Activated T-helper 1 cell treated with anti-CD3 and anti-CD28 coated beads, Interleukin-2, amount 50 U/mL, for 16 hours (primary cell): ENCODE measurements around the gene FFAR1.
"Not testable (repeated sequence)": the region's sequence is repeated elsewhere in the genome, so short reads cannot be mapped to it uniquely, and the experiment has no call there.

Experiments
- DNase-seq, 2 donors: peaks; one replicate each; pipeline ENCODE4 v3.0.0-alpha.2; 2020; ENCODE audit warnings: low read depth in 1 of 2, low spot score in 1 of 2

Gene FFAR1

GRCh38 chr19:35359395-35359794 is 11.7 kb downstream of the FFAR1 start:
- not testable (repeated sequence) for DNase-seq

DNA sequence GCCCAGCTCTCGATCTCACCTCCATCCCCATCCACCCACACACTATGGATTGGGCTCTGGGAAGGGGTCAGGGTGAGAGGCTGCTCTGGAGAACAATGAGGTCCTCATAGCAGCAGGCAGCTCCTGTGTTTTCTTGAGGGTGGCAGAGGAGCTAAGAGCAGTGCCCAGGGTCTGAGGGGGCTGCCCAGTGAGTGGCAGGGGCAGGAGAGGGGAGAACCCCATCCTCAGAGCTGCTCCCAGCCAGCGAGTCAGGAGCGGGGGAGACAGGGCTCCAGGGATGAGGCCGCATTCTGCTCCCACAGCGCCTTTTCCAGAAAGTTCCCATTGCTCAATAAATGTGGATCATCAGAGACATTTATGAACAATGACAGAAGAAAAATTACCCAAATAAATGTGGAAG is 12.4 kb downstream of the FFAR1 start:
- DNase-seq = not testable (repeated sequence)

DNA sequence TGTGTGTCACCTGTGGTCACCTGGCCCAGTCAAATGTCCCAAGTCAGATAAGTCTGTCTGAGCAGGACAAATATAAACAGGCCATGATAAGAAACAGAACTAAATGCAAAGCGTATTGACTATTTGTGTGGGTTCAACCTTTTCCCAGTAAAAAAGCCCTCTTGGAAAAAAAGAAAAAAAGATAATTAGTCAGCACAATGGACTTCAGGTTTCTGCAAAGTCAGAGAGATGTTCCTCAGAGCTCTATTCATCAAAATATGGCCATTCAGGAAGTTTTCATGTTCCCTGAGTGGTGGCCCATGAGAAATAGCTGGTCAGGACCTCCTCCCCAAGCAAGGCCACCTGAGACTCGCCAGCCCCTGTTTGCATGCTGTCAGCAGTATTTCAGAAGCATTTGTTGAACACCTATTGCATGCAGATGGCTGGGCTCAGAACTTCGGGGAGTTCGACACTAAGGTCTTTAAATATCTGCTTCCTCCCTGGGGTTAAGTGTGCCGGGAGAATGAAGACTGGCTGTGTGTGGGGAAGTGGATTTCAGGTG is 13.2 kb downstream of the FFAR1 start:
- DNase-seq = no peak

DNA sequence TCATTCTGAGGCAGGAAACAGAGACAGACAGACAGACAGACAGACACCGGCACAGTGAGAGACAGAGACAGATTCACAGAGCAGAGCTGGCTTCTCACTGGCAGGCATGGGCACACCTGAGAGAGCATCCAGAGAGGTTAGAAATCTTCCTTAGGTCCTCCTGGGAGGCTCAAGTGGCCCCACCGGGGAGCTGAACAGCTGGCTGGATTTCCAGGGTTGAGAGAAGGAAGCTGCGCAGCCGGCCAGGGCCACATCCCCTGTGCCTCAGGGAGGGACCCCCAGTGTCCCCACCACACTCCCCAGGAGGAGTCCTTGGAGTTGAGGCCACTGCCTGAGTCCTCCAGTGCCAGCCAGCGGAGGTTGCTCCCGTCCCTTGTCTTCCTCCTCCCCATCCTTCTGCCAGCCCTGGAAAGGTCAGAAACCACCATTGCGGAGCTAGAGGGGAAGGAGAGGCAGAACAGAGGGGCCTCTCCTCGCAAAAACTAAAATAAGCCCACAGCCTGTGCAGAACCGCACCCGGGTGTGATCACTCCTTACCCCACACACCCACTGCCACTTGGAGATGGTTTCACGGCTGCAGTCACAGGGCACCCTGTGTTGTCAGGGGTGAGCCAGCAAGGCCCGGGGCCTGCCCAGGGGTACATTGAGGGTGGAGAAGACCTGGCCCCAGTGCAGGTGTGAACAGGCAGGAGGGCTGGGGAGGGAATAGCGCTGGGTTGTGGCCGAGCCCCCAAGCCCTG is 14.7 kb downstream of the FFAR1 start:
- no peak for DNase-seq

GRCh38 chr19:35363001-35363590 is 15.4 kb downstream of the FFAR1 start:
- no peak for DNase-seq

DNA sequence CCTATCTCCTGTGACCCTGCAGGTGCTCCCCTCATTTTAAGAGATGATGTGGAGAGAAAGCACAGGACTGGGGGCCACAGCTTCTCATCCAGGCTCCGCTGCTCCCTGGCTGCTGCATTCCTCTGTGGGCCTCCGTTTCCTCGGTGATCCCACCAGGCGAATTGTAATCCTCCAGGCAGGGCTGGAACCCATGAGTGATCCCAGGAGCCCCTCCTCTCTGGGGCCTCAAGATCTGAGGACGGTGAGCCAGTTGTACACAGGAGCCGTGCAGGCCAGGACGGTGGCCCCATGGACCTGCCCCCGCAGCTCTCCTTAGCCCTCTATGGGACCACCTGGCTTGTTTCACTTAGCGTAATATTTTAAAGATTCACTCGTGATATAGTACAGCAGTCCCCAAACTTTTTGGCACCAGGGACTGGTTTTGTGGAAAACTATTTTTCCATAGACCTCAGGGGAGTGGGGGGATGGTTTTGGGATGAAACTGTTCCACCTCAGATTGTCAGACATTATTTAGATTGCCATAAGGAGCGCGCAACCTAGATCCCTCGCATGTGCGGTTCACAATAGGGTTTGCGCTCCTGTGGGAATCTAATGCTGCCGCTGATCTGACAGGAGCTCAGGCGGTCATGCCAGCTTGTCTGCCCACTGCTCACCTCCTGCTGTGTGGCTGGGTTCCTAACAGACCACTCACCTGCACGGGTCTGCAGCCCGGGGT is 16.2 kb downstream of the FFAR1 start:
- no peak for DNase-seq

DNA sequence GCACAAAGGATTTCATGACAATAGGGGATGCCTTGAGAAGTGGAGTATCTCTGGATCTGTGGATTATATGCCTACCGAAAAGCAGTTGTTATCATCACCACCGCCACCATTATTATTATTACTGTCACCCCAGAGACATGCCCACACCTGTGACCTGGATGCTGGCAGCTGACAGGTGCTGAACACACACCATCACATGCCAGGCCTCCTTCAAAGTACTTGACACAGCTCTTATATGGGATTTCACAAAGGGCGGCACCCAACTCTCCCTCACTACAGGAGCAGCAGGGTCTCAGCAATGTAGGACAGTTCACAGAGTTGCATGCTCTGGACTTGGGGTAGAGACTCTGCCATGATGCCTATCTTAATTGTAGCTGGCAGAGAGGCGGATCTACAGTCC is 17.6 kb downstream of the FFAR1 start:
- DNase-seq = no peak

GRCh38 chr19:35368378-35368777 is 20.7 kb downstream of the FFAR1 start:
- DNase-seq = no peak

DNA sequence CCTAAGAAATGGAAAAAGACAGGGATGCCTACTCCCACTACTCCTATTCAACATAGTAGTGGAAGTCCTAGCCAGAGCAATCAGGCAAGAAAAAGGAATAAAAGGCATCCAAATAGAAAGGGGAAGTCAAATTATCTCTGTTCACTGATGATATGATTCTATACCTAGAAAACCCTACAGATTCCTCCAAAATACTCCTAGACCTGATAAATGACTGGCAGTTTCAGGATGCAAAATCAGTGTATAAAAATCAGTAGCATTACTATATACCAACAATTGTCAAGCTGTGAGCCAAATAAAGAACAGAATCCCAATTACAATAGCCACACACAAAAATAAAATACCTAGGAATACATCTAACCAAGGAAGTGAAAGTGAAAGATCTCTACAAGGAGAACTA is 21.8 kb downstream of the FFAR1 start:
- DNase-seq = no peak

DNA sequence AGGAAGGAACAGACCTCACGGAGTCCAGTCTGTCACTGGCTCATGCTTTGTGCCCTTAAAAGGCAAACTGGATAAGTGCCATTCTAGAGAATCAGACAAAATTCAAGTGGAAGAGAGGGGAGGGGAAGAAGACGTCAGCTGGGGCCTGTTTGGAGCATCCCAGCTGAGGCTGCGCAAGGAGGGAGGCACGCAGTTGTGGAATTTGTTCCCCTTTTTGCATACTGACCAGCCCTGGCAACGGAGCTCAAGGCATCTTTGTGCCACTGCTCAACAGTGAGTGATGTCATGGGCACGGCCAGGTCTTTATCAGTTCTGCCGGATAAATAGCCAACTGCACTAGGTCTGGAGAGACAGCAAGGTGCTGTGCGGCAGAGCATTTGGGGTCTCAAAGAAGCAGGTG is 23.0 kb downstream of the FFAR1 start, which contains the start of gene GPR42:
TSS of gene GPR42 (plus strand) at position 347 of the 400 bp plus-strand sequence. CDS start 292 bp downstream, outside the sequence.
- no peak for DNase-seq

DNA sequence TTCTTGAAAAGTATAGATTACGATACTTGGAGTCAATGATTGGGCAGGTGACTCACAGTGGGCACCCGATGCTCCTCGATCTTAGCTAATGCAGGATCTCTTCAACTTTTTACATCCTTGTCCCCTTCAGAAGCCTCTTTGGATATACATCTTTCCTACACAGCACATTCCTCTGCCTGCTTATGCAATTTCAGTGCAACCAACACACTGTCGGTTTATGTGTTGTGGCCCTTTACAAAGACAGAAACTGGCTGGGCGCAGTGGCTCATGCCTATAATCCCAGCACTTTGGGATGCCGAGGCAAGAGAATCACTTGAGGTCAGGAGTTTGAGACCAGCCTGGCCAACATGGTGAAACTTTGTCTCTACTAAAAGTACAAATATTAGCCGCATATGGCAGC is 25.8 kb downstream of the FFAR1 start:
- no peak for DNase-seq

DNA sequence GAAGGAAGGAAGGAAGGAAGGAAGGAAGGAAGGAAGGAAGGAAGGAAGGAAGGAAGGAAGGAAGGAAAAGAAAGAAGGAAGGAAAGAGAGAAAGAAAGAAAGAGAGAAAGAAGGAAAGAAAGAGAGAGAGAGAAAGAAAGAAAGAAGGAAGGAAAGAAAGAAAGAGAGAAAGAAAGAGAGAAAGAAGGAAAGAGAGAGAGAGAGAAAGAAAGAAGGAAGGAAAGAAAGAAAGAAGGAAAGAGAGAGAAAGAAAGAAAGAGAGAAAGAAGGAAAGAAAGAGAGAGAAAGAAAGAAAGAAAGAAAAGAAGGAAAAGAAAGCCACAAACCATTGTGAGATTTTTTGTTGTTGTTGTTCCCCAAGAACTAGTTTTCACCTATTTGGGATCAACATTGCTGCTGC is 26.3 kb downstream of the FFAR1 start:
- not testable (repeated sequence) for DNase-seq

- no peak for DNase-seq
Measured at GRCh38 chr19:35375505-35376307, 28.0 kb downstream of the FFAR1 start.

DNA sequence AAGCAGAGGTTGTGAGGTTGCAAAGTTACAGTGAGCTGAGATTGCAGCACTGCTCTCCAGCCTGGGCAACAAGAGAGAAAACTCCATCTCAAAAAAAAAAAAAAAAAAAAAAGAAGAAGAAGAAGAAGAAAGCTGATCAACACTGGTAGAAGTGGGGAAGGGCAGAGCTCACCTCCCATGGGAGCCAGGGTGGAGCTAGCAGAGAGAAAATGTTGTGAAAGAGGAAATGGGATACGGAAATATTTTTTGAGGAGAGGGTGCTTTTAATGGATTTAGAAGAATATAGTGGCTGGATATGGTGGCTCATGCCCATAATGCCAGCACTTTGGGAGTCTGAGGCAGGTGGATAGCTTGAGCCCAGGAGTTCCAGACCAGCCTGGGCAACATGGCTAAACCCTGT is 30.0 kb downstream of the FFAR1 start:
- DNase-seq = no peak

GRCh38 chr19:35378356-35378755 is 30.7 kb downstream of the FFAR1 start:
- no peak for DNase-seq

DNA sequence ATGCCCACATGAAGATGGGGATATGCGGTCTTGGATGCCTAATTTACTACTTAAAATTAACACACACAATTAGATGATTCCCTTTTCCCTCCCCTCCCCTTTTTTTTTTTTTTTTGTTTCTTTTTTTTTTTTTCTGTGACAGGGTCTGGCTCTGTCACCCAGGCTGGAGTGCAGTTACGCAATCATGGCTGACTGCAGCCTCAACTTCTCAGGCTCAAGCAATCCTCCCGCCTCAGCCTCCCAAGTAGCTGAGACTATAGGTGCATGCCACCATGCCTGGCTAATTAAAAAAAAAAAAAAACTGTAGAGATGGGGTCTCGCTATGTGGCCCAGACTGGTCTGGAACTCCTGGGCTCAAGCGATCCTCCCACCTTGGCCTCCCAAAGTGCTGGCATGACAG is 31.8 kb downstream of the FFAR1 start:
- DNase-seq = not testable (repeated sequence)

DNA sequence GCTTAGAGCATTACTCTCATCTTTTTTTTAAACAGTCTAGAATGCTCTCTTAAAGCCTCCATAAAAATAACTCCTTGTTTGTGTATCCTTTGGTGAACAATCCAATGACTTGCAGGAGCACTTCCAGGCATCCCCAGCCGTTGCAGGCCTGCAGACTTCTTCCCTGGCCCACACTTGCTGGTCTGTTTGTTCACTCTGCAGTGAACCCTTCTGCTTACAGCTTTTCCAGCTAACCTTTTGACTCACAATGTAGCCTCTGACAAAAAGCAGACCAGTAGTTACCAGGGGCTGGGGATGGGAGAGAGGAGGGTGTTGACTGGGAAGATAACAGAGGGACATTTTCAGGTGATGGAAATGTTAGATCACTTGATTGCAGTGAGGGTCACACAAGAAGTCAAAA is 32.3 kb downstream of the FFAR1 start:
- DNase-seq = no peak

DNA sequence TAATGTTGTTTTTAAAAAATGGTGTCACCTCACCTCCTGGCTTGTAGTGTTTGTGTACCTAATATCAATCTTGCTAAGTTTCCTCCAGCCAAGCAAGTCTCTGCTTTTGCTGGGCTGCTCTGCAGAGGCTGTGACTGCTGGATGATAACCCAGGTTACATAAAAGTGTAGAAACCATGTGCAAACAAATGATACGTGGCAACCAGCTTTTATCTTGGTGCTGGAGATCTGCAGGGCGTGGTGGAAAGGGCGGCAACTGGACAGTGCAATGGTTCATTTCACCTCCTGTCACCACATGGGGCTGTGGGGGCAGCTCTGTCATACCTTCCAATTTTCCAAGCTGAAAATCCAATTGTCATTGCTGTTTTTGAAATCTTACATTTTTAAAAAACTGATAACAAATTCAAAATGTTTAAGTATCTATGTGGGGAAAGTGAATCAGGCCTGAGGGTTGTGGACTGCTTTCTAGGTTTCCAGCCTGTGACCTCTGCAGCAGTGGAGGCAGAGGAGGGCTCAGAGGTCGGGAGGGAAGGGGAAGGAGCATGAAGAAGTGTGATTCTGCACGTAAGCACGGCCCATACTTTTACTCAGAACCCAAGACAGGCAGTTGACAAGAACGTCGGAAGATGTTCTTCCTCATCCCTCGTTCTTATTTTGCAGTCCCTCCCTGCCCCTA is 32.9 kb downstream of the FFAR1 start:
- DNase-seq = no peak

DNA sequence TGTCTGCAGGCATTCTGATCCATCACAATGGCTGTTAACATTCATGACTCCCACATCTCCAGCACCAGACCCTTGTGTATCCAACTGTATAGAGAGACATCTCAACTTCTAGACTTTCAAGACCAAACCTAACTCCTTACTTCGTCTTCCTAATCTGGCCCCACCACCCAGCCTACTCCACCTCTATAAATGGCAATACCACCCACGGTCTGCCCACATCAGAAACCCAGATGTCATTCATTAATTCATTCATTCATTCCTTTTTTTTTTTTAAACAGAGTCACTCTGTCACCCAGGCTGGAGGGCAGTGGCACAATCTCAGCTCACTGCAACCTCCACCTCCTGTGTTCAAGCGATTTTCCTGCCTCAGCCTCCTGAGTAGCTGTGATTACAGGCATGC is 33.6 kb downstream of the FFAR1 start:
- no peak for DNase-seq

- no peak for DNase-seq
Measured at GRCh38 chr19:35381926-35382325, 34.2 kb downstream of the FFAR1 start.

DNA sequence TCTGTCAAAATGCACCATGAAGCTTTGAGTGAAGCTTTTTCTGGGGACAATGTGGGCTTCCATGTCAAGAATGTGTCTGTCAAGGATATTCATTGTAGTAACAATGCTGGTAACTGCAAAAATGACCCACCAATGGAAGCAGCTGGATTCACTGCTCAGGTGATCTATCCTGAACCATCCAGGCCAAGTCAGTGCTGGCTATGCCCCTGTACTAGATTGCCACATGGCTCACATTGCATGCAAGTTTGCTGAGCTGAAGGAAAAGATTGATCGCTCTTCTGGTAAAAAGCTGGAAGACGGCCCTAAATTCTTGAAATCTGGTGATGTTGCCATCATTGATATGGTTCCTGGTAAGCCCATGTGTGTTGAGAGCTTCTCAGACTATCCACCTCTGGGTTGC is 35.8 kb downstream of the FFAR1 start:
- DNase-seq = no peak
